ENCODE data around the gene PAX7.

- TF ChIP-seq POLR2A (IDR thresholded peaks at IDR 0.05) (no peak), CTCF (IDR thresholded peaks at IDR 0.05 in 4 of 5, conservative IDR thresholded peaks at IDR 0.05 in 1 of 5) (no peak)
These were observed 38.2 kb downstream of the PAX7 start for GRCh38 chr1:18668750-18669404.
